HCT116 (cell line): ENCODE results near the gene EPHB4. TPM values are rescaled to one million over a fixed set of nuclear protein-coding genes. Genes with fewer than 3 reads are reported as not detected.

Experiments
- ATAC-seq: fragments of 200-7000 bp; cut with Tn5 transposase; 2 replicates; pipeline ENCODE4 v1.9.1; 2020; ENCODE audit warnings: mild to moderate bottlenecking, moderate library complexity
- BruUV-seq: library from RNA; stranded (reverse); fragments of 400-500 nt; replicated peaks from 2 replicates; lab custom pipeline; 2021; lab: Mats Ljungman, UMichigan
- CTCF ChIA-PET: fragments of 300-600 bp; sonication (Branson Sonifier 250); formaldehyde crosslinking; loops from one replicate; lab custom pipeline; 2021; ENCODE audit warnings: antibody characterized with exemption; lab: Charles Lee
- POLR2A ChIA-PET: fragments of 300-600, 350-600 bp; sonication (Branson Sonifier 250); formaldehyde crosslinking; loops from one replicate; lab custom pipeline; 2021; ENCODE audit warnings: antibody characterized with exemption; lab: Charles Lee
- RAD21 ChIA-PET, 2 experiments: fragments of 300-600 bp; sonication (Branson Sonifier 250); formaldehyde crosslinking; loops; one replicate each; lab custom pipeline; 2023; ENCODE audit warnings: low total read pairs in 2 of 2; ENCODE audit not compliant: uncharacterized antibody in 2 of 2, unreplicated experiment in 2 of 2, low non-redundant PET in 1 of 2; lab: Charles Lee
- DNase-seq: peaks from one replicate; pipeline ENCODE4 v3.0.0-alpha.2; 2010; ENCODE audit warnings: low read depth, low spot score
- H2AFZ ChIP-seq: fragments of 200-600 bp; shearing (Covaris generic), sonication (generic); 2 replicates; pipeline ENCODE4 v1.6.1; 2017; ENCODE audit warnings: low read depth, mixed run types, mixed read lengths, antibody characterized with exemption, low read length; ENCODE audit not compliant: poor library complexity, severe bottlenecking
- H3K27ac ChIP-seq: 2 replicates; pipeline ENCODE4 v1.5.1; 2012; ENCODE audit warnings: low read depth, low read length
- H3K27me3 ChIP-seq: fragments of 200-600 bp; sonication (generic); 2 replicates; pipeline ENCODE4 v1.6.1; 2016; ENCODE audit warnings: mixed run types, low read length, mixed read lengths; ENCODE audit not compliant: insufficient read depth
- H3K36me3 ChIP-seq, 2 experiments: fragments of 200-500 bp in 1 of 2; fragments of 200-600 bp in 1 of 2; sonication (Bioruptor generic) in 1 of 2; sonication (generic) in 1 of 2; 2 replicates each; pipeline versions ENCODE4 v1.5.1 to v1.6.1; 2014 to 2016; ENCODE audit warnings: low read length in 2 of 2, inconsistent platforms in 1 of 2, mixed read lengths in 1 of 2, mixed run types in 1 of 2; ENCODE audit not compliant: insufficient read depth in 2 of 2, control insufficient read depth in 1 of 2
- H3K4me1 ChIP-seq, 2 experiments: fragments of 200-600 bp in 1 of 2; sonication (generic) in 1 of 2; 2 replicates each; pipeline versions ENCODE4 v1.5.1 to v1.6.1; 2012 to 2017; ENCODE audit warnings: low read length in 2 of 2, inconsistent platforms in 1 of 2, mild to moderate bottlenecking in 1 of 2, mixed read lengths in 1 of 2, mixed run types in 1 of 2, moderate library complexity in 1 of 2; ENCODE audit not compliant: insufficient read depth in 2 of 2, control insufficient read depth in 1 of 2
- H3K4me2 ChIP-seq: fragments of 200-600 bp; sonication (generic); 2 replicates; pipeline ENCODE4 v1.6.1; 2017; ENCODE audit warnings: mixed run types, low read length, mixed read lengths
- H3K4me3 ChIP-seq, 2 experiments: fragments of 200-600 bp in 1 of 2; sonication (generic) in 1 of 2; replicated peaks in 1 of 2; 2 replicates each; pipeline ENCODE4 v1.5.1; 2011 to 2016; ENCODE audit warnings: low read length in 2 of 2, control low read depth in 1 of 2, low read depth in 1 of 2, mild to moderate bottlenecking in 1 of 2, mixed read lengths in 1 of 2, mixed run types in 1 of 2
- H3K79me2 ChIP-seq: fragments of 200-600 bp; sonication (generic); 2 replicates; pipeline ENCODE4 v1.6.1; 2017; ENCODE audit warnings: mild to moderate bottlenecking, mixed run types, low read length, moderate library complexity, mixed read lengths; ENCODE audit not compliant: insufficient read depth
- H3K9ac ChIP-seq: fragments of 200-600 bp; sonication (generic); 2 replicates; pipeline ENCODE4 v1.6.1; 2016; ENCODE audit warnings: low read length, mixed read lengths
- H3K9me2 ChIP-seq: fragments of 200-600 bp; sonication (generic), shearing (Covaris generic); 2 replicates; pipeline ENCODE4 v1.6.1; 2017; ENCODE audit warnings: mixed run types, mild to moderate bottlenecking, moderate library complexity; ENCODE audit not compliant: insufficient read depth
- H3K9me3 ChIP-seq, 2 experiments: fragments of 200-500 bp in 1 of 2; fragments of 200-600 bp in 1 of 2; sonication (Bioruptor generic) in 1 of 2; sonication (generic) in 1 of 2; 2 replicates each; pipeline ENCODE4 v1.6.1; 2014 to 2017; ENCODE audit warnings: low read length in 2 of 2, mixed read lengths in 2 of 2, inconsistent platforms in 1 of 2, low read depth in 1 of 2, mild to moderate bottlenecking in 1 of 2, mixed run types in 1 of 2, moderate library complexity in 1 of 2; ENCODE audit not compliant: control insufficient read depth in 1 of 2, insufficient read depth in 1 of 2
- H4K20me1 ChIP-seq: fragments of 200-600 bp; sonication (generic), shearing (Covaris generic); 2 replicates; pipeline ENCODE4 v1.6.1; 2017; ENCODE audit warnings: mixed run types, mild to moderate bottlenecking, moderate library complexity; ENCODE audit not compliant: insufficient read depth
- CBX3 ChIP-seq: IDR thresholded peaks from 2 replicates; pipeline ENCODE4 v1.6.1; 2012; ENCODE audit warnings: low read depth
- POLR2A ChIP-seq: IDR thresholded peaks from 2 replicates; pipeline ENCODE4 v1.7.0; 2011; ENCODE audit warnings: borderline replicate concordance; ENCODE audit not compliant: insufficient read depth, insufficient read length; ENCODE audit errors: extremely low read depth
- POLR2AphosphoS5 ChIP-seq: IDR thresholded peaks from 2 replicates; pipeline ENCODE4 v1.6.1; 2011; ENCODE audit warnings: mild to moderate bottlenecking, low read depth, low read length, moderate library complexity
- RAD21 ChIP-seq: IDR thresholded peaks from 2 replicates; pipeline ENCODE4 v1.6.1; 2012; ENCODE audit warnings: low read depth, mild to moderate bottlenecking
- TCF7L2 ChIP-seq: IDR thresholded peaks from 2 replicates; pipeline ENCODE4 v1.7.0; 2011; ENCODE audit warnings: borderline replicate concordance, inconsistent platforms; ENCODE audit not compliant: insufficient read depth, insufficient read length; ENCODE audit errors: extremely low read depth
- intact Hi-C: fragments of 100-400 bp; cut with micrococcal nuclease; formaldehyde crosslinking; loops from 2 replicates; pipeline ENCODE4 v1.10.0; 2022
- total RNA-seq: library from RNA; stranded (reverse); gene quantifications from one replicate; pipeline ENCODE4 v1.2.1, GENCODE V29; 2021; ENCODE audit not compliant: unreplicated experiment
- TF ChIP-seq, protein P1 (sequence below), 3 experiments: fragments of 200-600 bp in 1 of 3; sonication (generic) in 1 of 3; IDR thresholded peaks in 2 of 3; conservative IDR thresholded peaks in 1 of 3; 2 replicates each; pipeline ENCODE4 v1.5.1; 2012 to 2017; ENCODE audit warnings: low read depth in 2 of 3, low read length in 2 of 3, antibody characterized with exemption in 1 of 3, borderline replicate concordance in 1 of 3, control low read depth in 1 of 3, mild to moderate bottlenecking in 1 of 3, mixed read lengths in 1 of 3, mixed run types in 1 of 3, moderate library complexity in 1 of 3; ENCODE audit not compliant: insufficient read depth in 1 of 3

EPHB4 gene
- total RNA-seq, 1 experiment from 2014 or later, result 61.1 TPM

DNA sequence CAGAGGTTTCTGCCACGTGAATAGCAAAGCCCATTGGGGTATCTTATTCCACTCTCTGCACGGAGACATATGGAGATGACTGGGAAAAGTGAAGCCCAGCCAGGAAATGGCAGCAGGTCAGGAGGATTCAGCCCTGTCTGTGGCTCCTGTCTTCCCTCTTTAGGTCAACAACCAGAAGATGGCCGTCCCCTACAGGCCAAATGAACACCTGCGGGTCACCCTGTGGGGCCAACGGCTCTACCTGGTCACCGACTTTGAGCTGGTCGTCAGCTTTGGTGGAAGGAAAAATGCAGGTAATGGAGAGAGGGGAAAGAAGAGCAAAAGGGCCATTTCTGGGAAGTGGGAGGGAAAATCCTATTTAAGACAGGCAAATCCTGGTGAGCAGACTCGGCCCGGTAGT, 38.3 kb downstream of the EPHB4 start:
- ChIA-PET CTCF (interaction anchor here (2.0 to 3.1 kb wide), 2 partner anchors 10 to 13 kb away, joined by 10 to 13 read pairs; no protein-coding TSS in a partner anchor), RAD21 (interaction anchor here in 1 of 2 experiments (1.3 kb wide), 1 partner anchor 83 kb away, joined by 4 read pairs; the partner anchor contains the start of gene POP7), POLR2A (interaction anchor here (1.3 kb wide), 1 partner anchor 86 kb away, joined by 3 read pairs; the partner anchor contains the start of gene SRRT)
- TF ChIP-seq POLR2A (no peak), RAD21 (peak; percentile 29)
- TF ChIP-seq, protein P1, sequence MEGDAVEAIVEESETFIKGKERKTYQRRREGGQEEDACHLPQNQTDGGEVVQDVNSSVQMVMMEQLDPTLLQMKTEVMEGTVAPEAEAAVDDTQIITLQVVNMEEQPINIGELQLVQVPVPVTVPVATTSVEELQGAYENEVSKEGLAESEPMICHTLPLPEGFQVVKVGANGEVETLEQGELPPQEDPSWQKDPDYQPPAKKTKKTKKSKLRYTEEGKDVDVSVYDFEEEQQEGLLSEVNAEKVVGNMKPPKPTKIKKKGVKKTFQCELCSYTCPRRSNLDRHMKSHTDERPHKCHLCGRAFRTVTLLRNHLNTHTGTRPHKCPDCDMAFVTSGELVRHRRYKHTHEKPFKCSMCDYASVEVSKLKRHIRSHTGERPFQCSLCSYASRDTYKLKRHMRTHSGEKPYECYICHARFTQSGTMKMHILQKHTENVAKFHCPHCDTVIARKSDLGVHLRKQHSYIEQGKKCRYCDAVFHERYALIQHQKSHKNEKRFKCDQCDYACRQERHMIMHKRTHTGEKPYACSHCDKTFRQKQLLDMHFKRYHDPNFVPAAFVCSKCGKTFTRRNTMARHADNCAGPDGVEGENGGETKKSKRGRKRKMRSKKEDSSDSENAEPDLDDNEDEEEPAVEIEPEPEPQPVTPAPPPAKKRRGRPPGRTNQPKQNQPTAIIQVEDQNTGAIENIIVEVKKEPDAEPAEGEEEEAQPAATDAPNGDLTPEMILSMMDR (IDR thresholded peaks at IDR 0.05 in 2 of 3, conservative IDR thresholded peaks at IDR 0.05 in 1 of 3; ENCODE audit: borderline replicate concordance in 1 of 3, insufficient read depth in 1 of 3, low read depth in 2 of 3, low read length in 2 of 3), result peak; percentile 9 to 53 (median 52); a peak in 4 of 6 replicates
- no peak overlapping the region for H3K9ac ChIP-seq
- no peaks in the 10 kb centered on the region for H3K36me3 ChIP-seq
- H3K9me2 ChIP-seq, result no peaks in the 10 kb centered on the region
- peak; percentile 66 for ATAC-seq
- H3K4me1 ChIP-seq, result peaks cover 18 to 20% of the 10 kb centered on the region in 2 experiments
- H3K27me3 ChIP-seq, result no peaks in the 10 kb centered on the region
- no peaks in the 10 kb centered on the region for H4K20me1 ChIP-seq
- H3K4me3 ChIP-seq, result no peak overlapping the region
- no peak overlapping the region for H3K4me2 ChIP-seq
- no peak overlapping the region for H3K27ac ChIP-seq
- peak overlapping the region; percentile 35 for H2AFZ ChIP-seq
- no peaks in the 10 kb centered on the region for H3K79me2 ChIP-seq
- no TSS peak for BruUV-seq
- no peak for DNase-seq
- H3K9me3 ChIP-seq, result no peaks in the 10 kb centered on the region; a peak in 1 of 4 replicates
- intact Hi-C loops, result no loop called here

DNA sequence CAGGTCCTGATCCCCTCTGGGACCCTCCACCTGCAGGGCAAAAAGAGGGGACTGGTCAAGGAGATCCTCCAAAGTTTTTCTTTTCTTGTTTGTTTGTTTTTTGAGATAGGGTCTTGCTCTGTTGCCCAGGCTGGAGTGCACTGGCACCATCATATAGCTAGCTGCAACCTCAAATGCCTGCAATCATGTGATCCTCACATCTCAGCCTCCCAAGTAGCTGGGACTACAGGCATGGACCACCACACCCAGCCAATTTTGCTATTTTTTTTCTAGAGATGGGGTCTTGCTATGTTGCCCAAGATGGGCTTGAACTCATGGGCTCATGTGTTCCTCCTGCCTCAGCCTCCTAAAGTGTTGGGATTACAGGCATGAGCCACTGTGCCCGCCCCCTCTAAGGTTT, 41.0 kb downstream of the EPHB4 start:
- Histone ChIP-seq H3K9ac (no peak overlapping the region), H3K9me2 (no peaks in the 10 kb centered on the region), H3K4me1 (peaks cover 0 to 5% of the 10 kb centered on the region in 2 experiments; a peak in 1 of 4 replicates), H3K4me3 (no peak overlapping the region), H3K79me2 (no peaks in the 10 kb centered on the region), H3K9me3 (no peaks in the 10 kb centered on the region; a peak in 1 of 4 replicates), H4K20me1 (no peaks in the 10 kb centered on the region), H3K27ac (no peak overlapping the region), H3K36me3 (no peaks in the 10 kb centered on the region), H2AFZ (no peak overlapping the region), H3K27me3 (no peaks in the 10 kb centered on the region), H3K4me2 (no peak overlapping the region)
- ChIA-PET POLR2A (no interaction called here), CTCF (interaction anchor here (1.4 kb wide), 1 partner anchor 9 kb away, joined by 3 read pairs; no protein-coding TSS in a partner anchor), RAD21 (no interaction called here)
- ATAC-seq, result no peak
- intact Hi-C loops, result no loop called here
- no TSS peak for BruUV-seq
- no peak for DNase-seq
- TF ChIP-seq CBX3, result no peak
- TF ChIP-seq, protein P1 (IDR thresholded peaks at IDR 0.05 in 2 of 3, conservative IDR thresholded peaks at IDR 0.05 in 1 of 3; ENCODE audit: borderline replicate concordance in 1 of 3, insufficient read depth in 1 of 3, low read depth in 2 of 3, low read length in 2 of 3), result no peak
- no peak for TF ChIP-seq TCF7L2
- TF ChIP-seq POLR2AphosphoS5, result no peak
- TF ChIP-seq RAD21, result no peak
